GM10847 (cell line): ENCODE results near the gene TMEM53.

Experiments used
- POLR2A ChIP-seq: IDR thresholded peaks from 2 replicates; pipeline ENCODE4 v1.6.1; 2011; ENCODE audit not compliant: insufficient read length; ENCODE audit errors: extremely low read depth

Gene TMEM53

DNA sequence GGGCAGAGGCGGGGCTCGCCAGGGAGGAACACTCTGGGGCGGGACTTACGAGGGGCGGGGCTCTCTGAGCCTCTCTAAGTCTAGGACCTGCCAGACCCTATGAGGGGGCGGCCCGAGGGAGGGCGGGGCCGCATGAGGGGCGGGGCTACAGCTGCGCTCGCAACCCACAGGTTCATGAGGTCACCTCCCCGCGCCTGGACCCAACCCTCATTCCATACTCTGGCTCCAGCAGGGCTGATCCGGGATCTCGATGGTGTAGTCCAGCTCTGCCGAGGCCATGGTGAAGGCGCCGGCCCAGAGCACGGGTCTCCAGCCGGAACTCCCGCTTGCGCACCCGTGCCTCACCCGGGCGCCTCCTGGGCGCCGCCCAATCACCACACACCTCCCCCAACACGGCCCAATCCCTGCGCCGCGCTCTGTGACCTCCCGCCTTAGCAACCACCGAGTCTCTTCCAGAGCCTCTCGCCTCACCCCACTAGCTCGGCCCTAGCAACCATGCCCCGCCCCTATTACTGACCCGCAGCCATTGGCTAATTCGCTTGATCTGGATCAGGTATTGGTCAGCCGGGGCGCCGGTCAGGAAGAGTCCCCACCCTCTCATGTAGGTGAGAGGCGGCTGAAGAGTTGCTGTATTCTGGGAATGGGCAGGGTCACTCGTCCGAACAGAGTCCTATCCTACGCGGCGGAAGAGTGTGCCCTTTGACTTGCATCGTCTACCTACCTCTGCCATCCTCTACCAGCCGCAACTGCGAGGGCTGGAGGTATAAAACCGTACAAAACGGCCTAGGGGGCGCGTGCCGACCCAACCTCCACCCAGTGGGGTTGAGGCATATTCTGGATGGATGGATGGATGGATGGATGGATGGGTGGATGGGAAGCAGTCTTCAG is at the start of gene TMEM53, which contains the start of gene ARMH1:
Gene TMEM53, minus strand, starts transcription at position 369 of the 888 bp plus-strand sequence. Its CDS starts 90 bp downstream, at position 279.
Gene ARMH1, plus strand, starts transcription at position 602 of the 888 bp plus-strand sequence. CDS start 14,984 bp downstream, outside the sequence.
- no peak for TF ChIP-seq POLR2A

- TF ChIP-seq POLR2A: no peak
These were observed 49.4 kb upstream of the TMEM53 start for GRCh38 chr1:44723496-44724295.

GRCh38 chr1:44723064-44723463 is 48.8 kb upstream of the TMEM53 start:
- TF ChIP-seq POLR2A: no peak

- peak; percentile 100 for TF ChIP-seq POLR2A
These were observed 47.4 kb upstream of the TMEM53 start for GRCh38 chr1:44721485-44722361.

- no peak for TF ChIP-seq POLR2A
These were observed 46.0 kb upstream of the TMEM53 start for GRCh38 chr1:44720281-44720680.

GRCh38 chr1:44719318-44719717 is 45.0 kb upstream of the TMEM53 start:
- TF ChIP-seq POLR2A: no peak

- TF ChIP-seq POLR2A: no peak
These were observed 43.8 kb upstream of the TMEM53 start for GRCh38 chr1:44718091-44718490.

- TF ChIP-seq POLR2A: no peak
These were observed 43.4 kb upstream of the TMEM53 start for GRCh38 chr1:44717653-44718052.

DNA sequence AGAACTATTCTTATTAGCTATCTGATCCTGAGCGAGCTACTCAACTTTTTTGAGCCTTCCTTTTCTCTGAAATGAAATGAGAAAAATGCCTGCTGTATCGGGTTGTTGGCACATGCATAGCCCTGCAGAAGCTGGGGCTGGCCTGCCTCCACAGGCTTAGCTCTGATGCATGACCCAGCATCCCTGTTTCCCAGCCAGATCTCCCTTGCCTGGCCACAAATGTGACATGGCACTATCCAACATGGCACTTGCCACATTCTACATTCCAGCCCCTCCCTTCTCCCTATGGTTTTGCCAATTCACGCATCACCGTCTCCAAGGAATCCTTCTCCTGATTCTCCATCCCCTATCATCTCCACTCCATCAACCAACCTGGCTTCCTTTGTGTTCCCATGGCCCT is 42.9 kb upstream of the TMEM53 start:
- TF ChIP-seq POLR2A: no peak

GRCh38 chr1:44714944-44715571 is 40.8 kb upstream of the TMEM53 start:
- TF ChIP-seq POLR2A: no peak

DNA sequence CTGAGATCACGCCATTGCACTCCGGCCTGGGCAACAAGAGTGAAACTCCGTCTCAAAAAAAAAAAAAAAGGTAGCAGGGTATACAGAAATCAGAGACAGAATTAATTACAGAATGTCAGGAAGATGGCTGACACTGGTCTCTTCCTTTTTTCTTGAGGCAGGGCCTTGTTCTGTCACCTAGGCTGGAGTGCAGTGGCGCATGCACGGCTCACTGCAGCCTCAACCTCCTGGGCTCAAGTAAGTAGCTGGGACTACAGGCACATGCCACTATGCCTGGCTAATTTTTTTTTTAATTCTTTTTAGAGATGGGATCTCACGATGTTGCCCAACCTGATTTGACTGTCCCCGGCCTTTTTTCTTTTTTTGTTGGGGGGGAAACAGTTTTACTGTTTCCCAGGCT is 40.3 kb upstream of the TMEM53 start:
- no peak for TF ChIP-seq POLR2A

GRCh38 chr1:44713321-44713781 is 39.1 kb upstream of the TMEM53 start:
- TF ChIP-seq POLR2A: no peak

DNA sequence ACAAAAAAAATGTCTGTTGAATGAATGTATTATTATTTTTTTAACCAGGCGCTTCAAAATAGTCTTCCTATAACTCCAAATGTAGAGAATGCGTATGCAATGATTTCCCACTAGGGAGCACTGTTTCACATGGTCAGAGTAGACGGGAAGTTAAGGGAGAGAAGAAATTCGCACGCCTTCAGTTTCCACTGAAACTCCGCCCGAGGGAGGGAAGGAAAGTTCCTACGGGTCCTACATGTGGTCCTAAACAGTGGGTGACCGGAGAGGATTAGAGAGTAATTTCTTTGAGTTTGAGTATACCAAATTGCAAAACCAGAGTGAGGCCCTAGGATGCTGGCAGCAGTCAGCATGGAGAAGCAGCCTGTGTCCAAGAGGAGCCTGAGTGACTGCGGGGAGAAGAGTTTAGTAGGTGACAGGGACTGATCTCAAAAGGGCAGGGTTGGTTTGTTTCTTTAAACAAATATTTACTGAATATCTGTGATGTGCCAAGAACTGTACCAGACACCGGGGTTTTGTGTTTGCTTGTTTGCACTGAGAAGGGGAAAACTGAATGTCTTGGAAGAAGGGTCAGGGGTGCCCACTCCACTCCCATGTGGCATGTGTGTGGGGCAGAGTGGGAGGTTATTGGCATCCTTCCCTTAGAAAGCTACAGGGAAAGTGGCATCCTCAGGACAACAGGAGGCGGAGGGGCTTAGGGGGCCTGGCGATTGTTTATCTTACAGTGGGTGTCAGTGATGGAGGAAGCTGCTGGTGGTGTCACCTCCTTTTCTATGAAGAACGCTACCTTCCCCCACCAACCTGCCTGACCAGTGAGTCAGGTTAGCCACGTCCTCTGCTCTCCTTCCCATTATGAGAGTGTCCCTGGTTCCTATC is 33.9 kb upstream of the TMEM53 start:
- TF ChIP-seq POLR2A: no peak

DNA sequence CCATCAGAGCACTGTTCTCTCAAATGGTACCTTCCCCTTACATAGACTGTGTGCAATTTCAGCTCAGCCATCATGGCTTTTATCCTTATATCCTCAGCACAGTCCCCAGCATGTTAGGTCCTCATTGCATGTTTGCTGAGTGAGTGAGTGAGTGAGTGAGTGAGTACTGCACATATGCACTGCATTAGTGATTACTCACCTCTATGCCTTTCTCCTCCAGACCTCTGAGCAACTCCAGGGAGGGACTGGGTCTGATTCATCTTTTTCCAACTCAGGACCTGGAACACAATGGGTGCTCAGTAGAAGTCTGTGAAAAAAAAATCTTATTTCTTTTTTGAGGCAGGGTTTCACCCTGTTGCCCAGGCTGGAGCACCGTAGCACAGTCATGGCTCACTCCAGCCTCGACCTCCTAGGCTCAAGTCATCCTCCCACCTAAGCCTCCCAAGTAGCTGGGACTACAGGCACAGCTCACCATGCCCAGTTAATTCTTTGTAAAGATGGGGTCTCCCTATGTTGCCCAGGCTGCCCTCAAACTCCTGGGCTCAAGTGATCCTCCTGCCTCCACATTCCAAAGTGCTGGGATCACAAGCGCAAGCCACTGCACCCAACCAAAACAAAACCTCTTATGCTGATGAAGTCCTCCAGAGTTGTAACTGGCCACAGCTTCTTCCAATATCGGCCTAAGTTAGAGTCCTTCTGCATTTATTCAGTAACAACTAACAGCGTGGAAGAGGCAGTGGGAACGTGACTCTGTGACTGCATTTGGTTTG is 33.0 kb upstream of the TMEM53 start:
- TF ChIP-seq POLR2A: no peak
